K562 (cell line): Measurements from ENCODE around the gene ACER1. TPM values are rescaled to one million over a fixed set of nuclear protein-coding genes. Genes with fewer than 3 reads are reported as not detected.
A peak's percentile ranks its signal among the peaks of the same experiment; 100 is the strongest.

Experiments
- ATAC-seq: fragments of 200-7000 bp; cut with Tn5 transposase; 3 replicates; pipeline ENCODE4 v1.9.1; 2020; ENCODE audit warnings: moderate library complexity
- BruUV-seq: library from RNA; stranded (reverse); fragments of 400-500 nt; replicated peaks from 2 replicates; lab custom pipeline; 2021; lab: Mats Ljungman, UMichigan
- CTCF ChIA-PET: fragments of 300-600 bp; formaldehyde crosslinking; extraction: SDS; loops from one replicate; lab custom pipeline; 2021; ENCODE audit warnings: low intra/inter-chr PET ratio; lab: Yijun Ruan, JAX
- POLR2A ChIA-PET: fragments of 300-600, 350-650 bp; sonication (Branson Sonifier 250); formaldehyde crosslinking; extraction: SDS; loops from one replicate; lab custom pipeline; 2021; ENCODE audit warnings: antibody characterized with exemption, inconsistent platforms; lab: Yijun Ruan, JAX
- DNase-seq, 4 experiments: peaks; one replicate each; pipeline versions ENCODE4 v3.0.0 to v3.0.0-alpha.2; 2011 to 2018; ENCODE audit warnings: low spot score in 3 of 4, mixed read lengths in 3 of 4; ENCODE audit errors: extremely low read depth in 1 of 4
- FAIRE-seq: peaks from 2 replicates; lab custom pipeline; 2011; peaks lifted over from hg19 to GRCh38; lab: Jason Lieb, UNC
- H2AFZ ChIP-seq: 2 replicates; pipeline ENCODE4 v1.6.0; 2011; ENCODE audit warnings: low read depth, low read length, control low read depth, inconsistent platforms
- H3K27ac ChIP-seq: fragments of 200-600 bp; 3 replicates; pipeline ENCODE4 v1.8.0; 2011; ENCODE audit warnings: low read depth, mild to moderate bottlenecking, control low read depth, inconsistent platforms, low read length, moderate library complexity, mixed read lengths; ENCODE audit errors: extremely low read depth
- H3K27me3 ChIP-seq, 2 experiments: fragments of 300-600 bp in 1 of 2; 2 replicates in 1 of 2; 3 replicates in 1 of 2; pipeline versions ENCODE4 v1.6.0 to v1.8.0; 2011; ENCODE audit warnings: inconsistent platforms in 2 of 2, low read length in 2 of 2, mild to moderate bottlenecking in 1 of 2, mixed read lengths in 1 of 2, moderate library complexity in 1 of 2; ENCODE audit not compliant: control insufficient read depth in 2 of 2, insufficient read depth in 2 of 2
- H3K36me3 ChIP-seq: fragments of 300-600 bp; 3 replicates; pipeline ENCODE4 v1.8.0; 2011; ENCODE audit warnings: mild to moderate bottlenecking, low read length, inconsistent platforms; ENCODE audit not compliant: control insufficient read depth, insufficient read depth
- H3K4me1 ChIP-seq, 2 experiments: fragments of 200-600 bp in 1 of 2; replicated peaks in 1 of 2; 2 replicates in 1 of 2; 3 replicates in 1 of 2; pipeline versions ENCODE4 v1.5.1 to v1.8.0; 2011; ENCODE audit warnings: inconsistent platforms in 2 of 2, low read length in 2 of 2, mild to moderate bottlenecking in 1 of 2, mixed read lengths in 1 of 2, moderate library complexity in 1 of 2; ENCODE audit not compliant: control insufficient read depth in 2 of 2, insufficient read depth in 2 of 2
- H3K4me2 ChIP-seq: 2 replicates; pipeline ENCODE4 v1.6.1; 2011; ENCODE audit warnings: low read length, control low read depth, inconsistent platforms, mixed read lengths; ENCODE audit not compliant: insufficient read depth
- H3K4me3 ChIP-seq: fragments of 200-600 bp; sonication (generic), shearing (Covaris generic); 2 replicates; pipeline ENCODE4 v1.5.1; 2016; ENCODE audit warnings: control low read depth, inconsistent platforms
- H3K79me2 ChIP-seq: fragments of 200-600 bp; 3 replicates; pipeline ENCODE4 v1.8.0; 2011; ENCODE audit warnings: low read length, inconsistent platforms; ENCODE audit not compliant: control insufficient read depth, insufficient read depth
- H3K9ac ChIP-seq, 2 experiments: 2 replicates each; pipeline versions ENCODE4 v1.6.0 to v1.6.1; 2011; ENCODE audit warnings: low read depth in 2 of 2, low read length in 2 of 2, control low read depth in 1 of 2, inconsistent platforms in 1 of 2, mild to moderate bottlenecking in 1 of 2, mixed read lengths in 1 of 2; ENCODE audit not compliant: insufficient read depth in 1 of 2
- H3K9me1 ChIP-seq: one replicate; pipeline ENCODE4 v1.6.0; 2011; ENCODE audit warnings: inconsistent platforms, mild to moderate bottlenecking, low read length, moderate library complexity; ENCODE audit not compliant: control insufficient read depth, insufficient read depth
- H3K9me3 ChIP-seq: replicated peaks from 2 replicates; pipeline ENCODE4 v1.5.1; 2011; ENCODE audit warnings: low read depth, low read length, inconsistent platforms; ENCODE audit not compliant: control insufficient read depth, insufficient read depth
- H4K20me1 ChIP-seq: replicated peaks from 2 replicates; pipeline ENCODE4 v1.6.1; 2011; ENCODE audit warnings: low read length, inconsistent platforms, mixed read lengths; ENCODE audit not compliant: control insufficient read depth, insufficient read depth
- ADNP ChIP-seq: fragments of 200-800 bp; sonication (Bioruptor generic); IDR thresholded peaks from 2 replicates; pipeline ENCODE4 v1.6.1; 2016; ENCODE audit warnings: missing genetic modification characterization, missing compliant biosample characterization
- BCOR ChIP-seq: fragments of 450-650 bp; IDR thresholded peaks from 2 replicates; pipeline ENCODE4 v1.6.1; 2016
- CBFA2T3 ChIP-seq: fragments of 450-650 bp; IDR thresholded peaks from 2 replicates; pipeline ENCODE4 v1.6.1; 2017
- CBX3 ChIP-seq, 2 experiments: IDR thresholded peaks; 1 replicate in 1 of 2; 2 replicates in 1 of 2; pipeline ENCODE4 v1.6.1; 2012; ENCODE audit warnings: inconsistent platforms in 2 of 2, low read length in 2 of 2, borderline replicate concordance in 1 of 2, control low read depth in 1 of 2
- ETV1 ChIP-seq: fragments of 450-650 bp; conservative IDR thresholded peaks from 2 replicates; pipeline ENCODE4 v1.6.1; 2016; ENCODE audit warnings: missing genetic modification characterization, control low read depth, low read depth, missing compliant biosample characterization
- RBM25 ChIP-seq: fragments of 200-400 bp; formaldehyde crosslinking; IDR thresholded peaks from 2 replicates; pipeline ENCODE4 v1.6.1; 2018; ENCODE audit warnings: low read length, low read depth, moderate library complexity; ENCODE audit not compliant: severe bottlenecking
- RCOR1 ChIP-seq, 2 experiments: IDR thresholded peaks; 2 replicates each; pipeline ENCODE4 v1.6.1; 2012; ENCODE audit warnings: low read depth in 2 of 2, low read length in 2 of 2, borderline replicate concordance in 1 of 2, improper control_type of control experiment in 1 of 2
- RFX1 ChIP-seq: fragments of 450-650 bp; IDR thresholded peaks from 2 replicates; pipeline ENCODE4 v1.6.1; 2016; ENCODE audit warnings: mild to moderate bottlenecking, moderate library complexity
- SOX6 ChIP-seq: fragments of 450-650 bp; IDR thresholded peaks from 2 replicates; pipeline ENCODE4 v1.6.1; 2014; ENCODE audit warnings: mild to moderate bottlenecking
- ZC3H8 ChIP-seq: fragments of 450-650 bp; IDR thresholded peaks from 2 replicates; pipeline ENCODE4 v1.6.1; 2017
- ZNF41 ChIP-seq: fragments of 250-450 bp; sonication (Bioruptor Pico); conservative IDR thresholded peaks from 2 replicates; pipeline ENCODE4 v1.4.0; 2020; ENCODE audit warnings: mild to moderate bottlenecking
- ZNF780A ChIP-seq: fragments of 250-450 bp; sonication (Bioruptor Pico); IDR thresholded peaks from 2 replicates; pipeline ENCODE4 v1.5.0; 2021; ENCODE audit warnings: mild to moderate bottlenecking
- ZNF79 ChIP-seq: fragments of 250-450 bp; sonication (Bioruptor Pico); IDR thresholded peaks from 2 replicates; pipeline ENCODE4 v1.4.0; 2020; ENCODE audit warnings: low read depth, mild to moderate bottlenecking, moderate library complexity
- WGBS: fragments of 100-300 bp; shearing (Covaris generic); methylation state at CpG from one replicate; pipeline ENCODE4 v1.1.6; 2016; ENCODE audit warnings: low coverage, mixed read lengths; ENCODE audit not compliant: insufficient coverage; ENCODE audit errors: missing lambda C conversion rate; 5-methylcytosine and 5-hydroxymethylcytosine counted together
- in situ Hi-C: fragments of 300-500 bp; cut with MboI; formaldehyde crosslinking; loops from 4 replicates; pipeline ENCODE4 v1.15.0; 2018; ENCODE audit warnings: inconsistent platforms, mixed read lengths
- intact Hi-C: fragments of 100-400 bp; cut with micrococcal nuclease; formaldehyde crosslinking; loops from 2 replicates; pipeline ENCODE4 v1.14.2; 2022
- polyA plus RNA-seq, 8 experiments: library from polyadenylated mRNA; depleted of rRNA in 4 of 8; stranded (reverse) in 5 of 8; unstranded in 3 of 8; fragments of >200 nt; fragmentation: Nextera tagmentation in 2 of 8; fragmentation: Illumina TruSeq in 1 of 8; extraction: Ambion mirVana in 2 of 8; extraction: Trizol in 1 of 8; gene quantifications; 2 replicates each; pipeline versions ENCODE4 v1.2.1 to v1.2.3, GENCODE V29; 2011 to 2014; ENCODE audit warnings: inconsistent platforms in 1 of 8, missing spikeins in 1 of 8
- total RNA-seq, 7 experiments: library from RNA; depleted of rRNA in 6 of 7; stranded (reverse); fragments of >200 nt in 6 of 7; fragmentation: Illumina TruSeq in 2 of 7; extraction: Trizol in 2 of 7; gene quantifications; 2 replicates each; pipeline versions ENCODE4 v1.2.1 to v1.2.3, GENCODE V29; 2011 to 2021; ENCODE audit warnings: low replicate concordance in 1 of 7
- TF ChIP-seq, protein P1 (sequence below): IDR thresholded peaks from 2 replicates; pipeline ENCODE4 v1.6.1; 2012; ENCODE audit warnings: low read depth, low read length, improper control_type of control experiment, borderline replicate concordance
- TF ChIP-seq, protein P2 (sequence below): sonication (generic); formaldehyde crosslinking; IDR thresholded peaks from 2 replicates; pipeline ENCODE4 v1.8.0; 2022; ENCODE audit warnings: mild to moderate bottlenecking, missing genetic modification reagents
- TF ChIP-seq, protein P3 (sequence below): IDR thresholded peaks from 2 replicates; pipeline ENCODE4 v1.6.1; 2014; ENCODE audit warnings: antibody characterized with exemption
- TF ChIP-seq, protein P4 (sequence below): fragments of 250-450 bp; sonication (Bioruptor Pico); IDR thresholded peaks from 2 replicates; pipeline ENCODE4 v1.8.0; 2022; ENCODE audit warnings: moderate library complexity, mild to moderate bottlenecking, inconsistent platforms

ACER1 gene
- total and polyA plus RNA-seq, 9 of the 15 experiments (the other 6 are each of a cell fraction or from before 2014, with no cell fraction given): not detected

DNA sequence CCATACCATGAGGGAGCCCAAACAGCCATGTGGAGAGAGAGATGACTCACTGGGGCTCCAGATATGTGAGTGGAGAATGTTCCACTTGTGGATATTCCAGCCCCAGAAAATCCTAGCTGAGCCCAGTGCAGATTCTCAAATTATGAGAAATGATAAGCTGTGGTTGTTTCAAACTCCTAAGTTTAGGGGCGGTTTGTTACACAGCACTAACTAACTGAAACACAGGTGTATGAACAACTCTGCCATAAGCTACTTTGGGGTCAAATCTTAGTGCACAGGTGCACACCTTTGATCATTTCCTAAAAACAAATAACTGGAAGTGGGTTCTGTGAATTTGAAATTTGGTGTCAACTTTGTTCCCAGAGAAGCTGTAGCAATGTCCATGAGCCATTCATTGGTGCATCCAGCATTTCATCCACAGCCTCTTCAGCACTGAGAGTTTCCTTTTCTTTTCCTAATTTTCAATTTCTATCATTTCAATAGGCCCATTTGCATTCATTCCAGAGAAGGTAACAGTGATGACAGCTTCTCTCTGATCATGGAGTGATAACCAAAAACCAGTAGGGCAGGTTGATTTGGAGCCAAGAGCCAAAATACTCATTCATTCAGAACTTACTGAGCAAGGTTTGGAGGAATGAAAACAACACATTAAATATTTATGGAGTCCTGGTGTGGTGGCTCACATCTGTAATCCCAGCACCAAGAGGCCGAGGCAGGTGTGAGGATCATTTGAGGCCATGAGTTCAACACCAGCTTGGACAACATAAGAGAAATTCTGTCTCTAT lies 19.2 kb upstream of the ACER1 start:
- no peaks in the 10 kb centered on the region for H4K20me1 ChIP-seq
- WGBS: 4% methylated on average over 2 of the region's 2 CpGs
- no peak overlapping the region for H3K27ac ChIP-seq
- ChIA-PET CTCF (no interaction called here), POLR2A (interaction anchor here (0.8 to 1.8 kb wide), 3 partner anchors 12 to 35 kb away, joined by 3 read pairs; no protein-coding TSS in a partner anchor)
- H2AFZ ChIP-seq: no peak overlapping the region
- H3K36me3 ChIP-seq: no peaks in the 10 kb centered on the region
- no peaks in the 10 kb centered on the region for H3K9me1 ChIP-seq
- FAIRE-seq: peak; percentile 26
- no TSS peak for BruUV-seq
- intact Hi-C loops: no loop called here
- no peak overlapping the region for H3K4me3 ChIP-seq
- no peak for ATAC-seq
- in situ Hi-C loops: no loop called here
- no peak overlapping the region for H3K9ac ChIP-seq
- H3K4me2 ChIP-seq: no peak overlapping the region
- peaks cover 0 to 4% of the 10 kb centered on the region in 2 experiments; a peak in 2 of 5 replicates for H3K4me1 ChIP-seq
- no peak for DNase-seq
- peaks cover 7 to 12% of the 10 kb centered on the region in 2 experiments for H3K27me3 ChIP-seq
- no peaks in the 10 kb centered on the region for H3K79me2 ChIP-seq
- peaks cover 4% of the 10 kb centered on the region; the same call in 1 of the 2 replicates for H3K9me3 ChIP-seq
- TF ChIP-seq ETV1 (no peak), BCOR (peak; percentile 66; the same call in 1 of the 2 replicates), SOX6 (no peak), RBM25 (peak; percentile 47), CBX3 (IDR thresholded peaks at IDR 0.05; ENCODE audit: borderline replicate concordance in 1 of 2, low read length in 2 of 2) (0 out of 3 replicates have a peak, but pooled peaks of 1 of the 2 experiments have one; percentile 26), ZNF41 (no peak), RFX1 (no peak), ZNF780A (no peak), ZNF79 (CRISPR knock-in tag) (no peak), RCOR1 (IDR thresholded peaks at IDR 0.05; ENCODE audit: borderline replicate concordance in 1 of 2, low read depth in 2 of 2, low read length in 2 of 2) (no peak), ZC3H8 (no peak), CBFA2T3 (no peak), ADNP (tag) (0 out of 2 replicates have a peak, but pooled peaks have one; percentile 20)
- TF ChIP-seq, protein P1, sequence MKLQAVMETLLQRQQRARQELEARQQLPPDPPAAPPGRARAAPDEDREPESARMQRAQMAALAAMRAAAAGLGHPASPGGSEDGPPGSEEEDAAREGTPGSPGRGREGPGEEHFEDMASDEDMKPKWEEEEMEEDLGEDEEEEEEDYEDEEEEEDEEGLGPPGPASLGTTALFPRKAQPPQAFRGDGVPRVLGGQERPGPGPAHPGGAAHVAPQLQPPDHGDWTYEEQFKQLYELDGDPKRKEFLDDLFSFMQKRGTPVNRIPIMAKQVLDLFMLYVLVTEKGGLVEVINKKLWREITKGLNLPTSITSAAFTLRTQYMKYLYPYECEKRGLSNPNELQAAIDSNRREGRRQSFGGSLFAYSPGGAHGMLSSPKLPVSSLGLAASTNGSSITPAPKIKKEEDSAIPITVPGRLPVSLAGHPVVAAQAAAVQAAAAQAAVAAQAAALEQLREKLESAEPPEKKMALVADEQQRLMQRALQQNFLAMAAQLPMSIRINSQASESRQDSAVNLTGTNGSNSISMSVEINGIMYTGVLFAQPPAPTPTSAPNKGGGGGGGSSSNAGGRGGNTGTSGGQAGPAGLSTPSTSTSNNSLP: no peak
- TF ChIP-seq, protein P2, sequence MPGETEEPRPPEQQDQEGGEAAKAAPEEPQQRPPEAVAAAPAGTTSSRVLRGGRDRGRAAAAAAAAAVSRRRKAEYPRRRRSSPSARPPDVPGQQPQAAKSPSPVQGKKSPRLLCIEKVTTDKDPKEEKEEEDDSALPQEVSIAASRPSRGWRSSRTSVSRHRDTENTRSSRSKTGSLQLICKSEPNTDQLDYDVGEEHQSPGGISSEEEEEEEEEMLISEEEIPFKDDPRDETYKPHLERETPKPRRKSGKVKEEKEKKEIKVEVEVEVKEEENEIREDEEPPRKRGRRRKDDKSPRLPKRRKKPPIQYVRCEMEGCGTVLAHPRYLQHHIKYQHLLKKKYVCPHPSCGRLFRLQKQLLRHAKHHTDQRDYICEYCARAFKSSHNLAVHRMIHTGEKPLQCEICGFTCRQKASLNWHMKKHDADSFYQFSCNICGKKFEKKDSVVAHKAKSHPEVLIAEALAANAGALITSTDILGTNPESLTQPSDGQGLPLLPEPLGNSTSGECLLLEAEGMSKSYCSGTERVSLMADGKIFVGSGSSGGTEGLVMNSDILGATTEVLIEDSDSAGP (CRISPR knock-in tag): no peak
- TF ChIP-seq, protein P3, sequence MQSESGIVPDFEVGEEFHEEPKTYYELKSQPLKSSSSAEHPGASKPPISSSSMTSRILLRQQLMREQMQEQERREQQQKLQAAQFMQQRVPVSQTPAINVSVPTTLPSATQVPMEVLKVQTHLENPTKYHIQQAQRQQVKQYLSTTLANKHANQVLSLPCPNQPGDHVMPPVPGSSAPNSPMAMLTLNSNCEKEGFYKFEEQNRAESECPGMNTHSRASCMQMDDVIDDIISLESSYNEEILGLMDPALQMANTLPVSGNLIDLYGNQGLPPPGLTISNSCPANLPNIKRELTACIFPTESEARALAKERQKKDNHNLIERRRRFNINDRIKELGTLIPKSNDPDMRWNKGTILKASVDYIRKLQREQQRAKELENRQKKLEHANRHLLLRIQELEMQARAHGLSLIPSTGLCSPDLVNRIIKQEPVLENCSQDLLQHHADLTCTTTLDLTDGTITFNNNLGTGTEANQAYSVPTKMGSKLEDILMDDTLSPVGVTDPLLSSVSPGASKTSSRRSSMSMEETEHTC: no peak
- TF ChIP-seq, protein P4, sequence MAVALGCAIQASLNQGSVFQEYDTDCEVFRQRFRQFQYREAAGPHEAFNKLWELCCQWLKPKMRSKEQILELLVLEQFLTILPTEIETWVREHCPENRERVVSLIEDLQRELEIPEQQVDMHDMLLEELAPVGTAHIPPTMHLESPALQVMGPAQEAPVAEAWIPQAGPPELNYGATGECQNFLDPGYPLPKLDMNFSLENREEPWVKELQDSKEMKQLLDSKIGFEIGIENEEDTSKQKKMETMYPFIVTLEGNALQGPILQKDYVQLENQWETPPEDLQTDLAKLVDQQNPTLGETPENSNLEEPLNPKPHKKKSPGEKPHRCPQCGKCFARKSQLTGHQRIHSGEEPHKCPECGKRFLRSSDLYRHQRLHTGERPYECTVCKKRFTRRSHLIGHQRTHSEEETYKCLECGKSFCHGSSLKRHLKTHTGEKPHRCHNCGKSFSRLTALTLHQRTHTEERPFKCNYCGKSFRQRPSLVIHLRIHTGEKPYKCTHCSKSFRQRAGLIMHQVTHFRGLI: no peak
